Measurements from ENCODE around the gene APBB2.
A peak's percentile ranks its signal among the peaks of the same experiment; 100 is the strongest.

The APBB2 gene

GRCh38 chr4:41012293-41012692 lies 202.0 kb downstream of the APBB2 start:
- TF ChIP-seq TCF4 (CRISPR knock-in tag; IDR thresholded peaks at IDR 0.05; ENCODE audit: borderline replicate concordance) (no peak), ISL1 (CRISPR knock-in tag; IDR thresholded peaks at IDR 0.05) (0 out of 2 replicates have a peak, but pooled peaks have one; percentile 21)
- ATAC-seq, result peak; percentile 78

GRCh38 chr4:41009411-41009810 lies 204.9 kb downstream of the APBB2 start:
- TF ChIP-seq, protein P1, sequence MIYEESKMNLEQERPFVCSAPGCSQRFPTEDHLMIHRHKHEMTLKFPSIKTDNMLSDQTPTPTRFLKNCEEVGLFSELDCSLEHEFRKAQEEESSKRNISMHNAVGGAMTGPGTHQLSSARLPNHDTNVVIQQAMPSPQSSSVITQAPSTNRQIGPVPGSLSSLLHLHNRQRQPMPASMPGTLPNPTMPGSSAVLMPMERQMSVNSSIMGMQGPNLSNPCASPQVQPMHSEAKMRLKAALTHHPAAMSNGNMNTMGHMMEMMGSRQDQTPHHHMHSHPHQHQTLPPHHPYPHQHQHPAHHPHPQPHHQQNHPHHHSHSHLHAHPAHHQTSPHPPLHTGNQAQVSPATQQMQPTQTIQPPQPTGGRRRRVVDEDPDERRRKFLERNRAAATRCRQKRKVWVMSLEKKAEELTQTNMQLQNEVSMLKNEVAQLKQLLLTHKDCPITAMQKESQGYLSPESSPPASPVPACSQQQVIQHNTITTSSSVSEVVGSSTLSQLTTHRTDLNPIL (CRISPR knock-in tag; IDR thresholded peaks at IDR 0.05; ENCODE audit: low read depth), result no peak
- TF ChIP-seq, protein P2, sequence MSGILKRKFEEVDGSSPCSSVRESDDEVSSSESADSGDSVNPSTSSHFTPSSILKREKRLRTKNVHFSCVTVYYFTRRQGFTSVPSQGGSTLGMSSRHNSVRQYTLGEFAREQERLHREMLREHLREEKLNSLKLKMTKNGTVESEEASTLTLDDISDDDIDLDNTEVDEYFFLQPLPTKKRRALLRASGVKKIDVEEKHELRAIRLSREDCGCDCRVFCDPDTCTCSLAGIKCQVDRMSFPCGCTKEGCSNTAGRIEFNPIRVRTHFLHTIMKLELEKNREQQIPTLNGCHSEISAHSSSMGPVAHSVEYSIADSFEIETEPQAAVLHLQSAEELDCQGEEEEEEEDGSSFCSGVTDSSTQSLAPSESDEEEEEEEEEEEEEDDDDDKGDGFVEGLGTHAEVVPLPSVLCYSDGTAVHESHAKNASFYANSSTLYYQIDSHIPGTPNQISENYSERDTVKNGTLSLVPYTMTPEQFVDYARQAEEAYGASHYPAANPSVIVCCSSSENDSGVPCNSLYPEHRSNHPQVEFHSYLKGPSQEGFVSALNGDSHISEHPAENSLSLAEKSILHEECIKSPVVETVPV (CRISPR knock-in tag; IDR thresholded peaks at IDR 0.05), result no peak
- no peak for TF ChIP-seq ZNF8 (CRISPR knock-in tag; IDR thresholded peaks at IDR 0.05)
- TF ChIP-seq ISL1 (CRISPR knock-in tag; IDR thresholded peaks at IDR 0.05), result no peak
- ATAC-seq, result no peak; the same call in 2 of the 3 replicates

DNA sequence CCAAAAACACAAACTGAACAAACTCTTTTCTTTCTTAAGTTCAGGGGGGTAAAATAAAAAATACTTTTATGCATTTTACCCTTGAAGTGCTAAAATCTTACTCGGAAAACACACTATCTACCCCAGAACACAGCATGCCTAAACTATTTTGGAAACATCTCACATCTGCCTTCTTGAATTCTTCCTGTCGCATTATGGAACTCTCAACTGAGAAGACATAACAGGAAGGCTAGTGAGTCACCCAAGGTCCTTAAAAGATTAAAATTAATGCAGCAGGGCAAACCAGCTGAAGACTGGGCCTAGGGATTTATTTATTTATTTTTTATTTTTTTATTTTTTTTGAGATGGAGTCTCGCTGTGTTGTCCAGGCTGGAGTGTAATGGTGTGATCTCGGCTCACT lies 208.2 kb downstream of the APBB2 start:
- TF ChIP-seq ZNF565 (CRISPR knock-in tag; conservative IDR thresholded peaks at IDR 0.05; ENCODE audit: low read depth) (no peak), ARNTL (CRISPR knock-in tag; IDR thresholded peaks at IDR 0.05; ENCODE audit: borderline replicate concordance, low read depth) (no peak), ZFP30 (CRISPR knock-in tag; IDR thresholded peaks at IDR 0.05) (no peak), OSR1 (CRISPR knock-in tag; IDR thresholded peaks at IDR 0.05) (no peak), ZFP3 (CRISPR knock-in tag; IDR thresholded peaks at IDR 0.05) (no peak), ZC3H10 (CRISPR knock-in tag; IDR thresholded peaks at IDR 0.05) (no peak), BACH2 (CRISPR knock-in tag; IDR thresholded peaks at IDR 0.05; ENCODE audit: borderline replicate concordance) (no peak), TOX (CRISPR knock-in tag; IDR thresholded peaks at IDR 0.05; ENCODE audit: borderline replicate concordance) (no peak), GLIS3 (CRISPR knock-in tag; IDR thresholded peaks at IDR 0.05) (no peak)

GRCh38 chr4:41002309-41002708 lies 212.0 kb downstream of the APBB2 start:
- TF ChIP-seq RARB (CRISPR knock-in tag; IDR thresholded peaks at IDR 0.05) (no peak), ZFP30 (CRISPR knock-in tag; IDR thresholded peaks at IDR 0.05) (no peak), SNAI2 (CRISPR knock-in tag; IDR thresholded peaks at IDR 0.05) (no peak), TOX (CRISPR knock-in tag; IDR thresholded peaks at IDR 0.05; ENCODE audit: borderline replicate concordance) (no peak), GLIS3 (CRISPR knock-in tag; IDR thresholded peaks at IDR 0.05) (no peak), CSDC2 (CRISPR knock-in tag; IDR thresholded peaks at IDR 0.05) (no peak), ESRRG (CRISPR knock-in tag; IDR thresholded peaks at IDR 0.05) (no peak), ZC3H10 (CRISPR knock-in tag; IDR thresholded peaks at IDR 0.05) (no peak), ISL1 (CRISPR knock-in tag; IDR thresholded peaks at IDR 0.05) (no peak), OSR1 (CRISPR knock-in tag; IDR thresholded peaks at IDR 0.05) (no peak), ZNF8 (CRISPR knock-in tag; IDR thresholded peaks at IDR 0.05) (no peak), BACH2 (CRISPR knock-in tag; IDR thresholded peaks at IDR 0.05; ENCODE audit: borderline replicate concordance) (no peak), ZNF70 (CRISPR knock-in tag; IDR thresholded peaks at IDR 0.05) (no peak)
- TF ChIP-seq, protein P3, sequence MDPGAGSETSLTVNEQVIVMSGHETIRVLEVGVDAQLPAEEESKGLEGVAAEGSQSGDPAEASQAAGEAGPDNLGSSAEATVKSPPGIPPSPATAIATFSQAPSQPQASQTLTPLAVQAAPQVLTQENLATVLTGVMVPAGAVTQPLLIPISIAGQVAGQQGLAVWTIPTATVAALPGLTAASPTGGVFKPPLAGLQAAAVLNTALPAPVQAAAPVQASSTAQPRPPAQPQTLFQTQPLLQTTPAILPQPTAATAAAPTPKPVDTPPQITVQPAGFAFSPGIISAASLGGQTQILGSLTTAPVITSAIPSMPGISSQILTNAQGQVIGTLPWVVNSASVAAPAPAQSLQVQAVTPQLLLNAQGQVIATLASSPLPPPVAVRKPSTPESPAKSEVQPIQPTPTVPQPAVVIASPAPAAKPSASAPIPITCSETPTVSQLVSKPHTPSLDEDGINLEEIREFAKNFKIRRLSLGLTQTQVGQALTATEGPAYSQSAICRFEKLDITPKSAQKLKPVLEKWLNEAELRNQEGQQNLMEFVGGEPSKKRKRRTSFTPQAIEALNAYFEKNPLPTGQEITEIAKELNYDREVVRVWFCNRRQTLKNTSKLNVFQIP (CRISPR knock-in tag; IDR thresholded peaks at IDR 0.05; ENCODE audit: borderline replicate concordance, low read depth), result no peak
- TF ChIP-seq, protein P1 (CRISPR knock-in tag; IDR thresholded peaks at IDR 0.05; ENCODE audit: low read depth), result no peak
- TF ChIP-seq, protein P2 (CRISPR knock-in tag; IDR thresholded peaks at IDR 0.05), result no peak
- ATAC-seq, result no peak

More for the DNA sequence above, 208.2 kb downstream of the APBB2 start:
- ATAC-seq, result peak; percentile 30; the same call in 1 of the 3 replicates

All from SK-N-SH treated with all-trans-retinoic acid at 6 μM for 48 hours (cell line).